ENCODE measurements around the gene CHIA. TPM values are rescaled to one million over a fixed set of nuclear protein-coding genes. Genes with fewer than 3 reads are reported as not detected.

Gene CHIA
- total and polyA plus RNA-seq, 2 of the 4 experiments (the other 2 are of a cell fraction) = not detected

DNA sequence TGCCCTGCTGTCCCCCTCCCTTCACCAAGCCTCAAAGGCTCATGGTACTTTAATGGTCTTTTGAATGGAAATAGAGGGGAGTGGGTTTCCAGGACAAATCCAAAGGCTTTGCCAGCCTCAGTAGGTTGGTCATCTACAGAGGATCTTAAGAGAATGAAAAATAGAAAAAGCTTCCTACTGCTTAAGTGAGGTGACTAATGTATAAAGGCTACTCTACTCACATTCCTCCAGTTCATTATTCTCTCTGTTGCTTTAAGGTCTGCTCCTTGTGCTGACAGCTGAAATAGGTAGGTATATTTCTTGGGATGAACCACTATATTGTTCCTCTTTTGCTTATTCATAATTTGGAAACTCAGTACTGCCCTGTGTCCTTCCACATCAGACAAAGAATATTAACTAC is 10.4 kb upstream of the CHIA start:
- Histone ChIP-seq H3K4me3 (ENCODE audit: insufficient read depth, low read depth, low read length) (no peak overlapping the region), H4K91ac (ENCODE audit: insufficient read depth, low read depth, low read length) (no peak overlapping the region), H3K27ac (ENCODE audit: insufficient read depth, low read length) (no peak overlapping the region), H2BK15ac (ENCODE audit: low read depth, low read length) (no peak overlapping the region), H3K79me1 (ENCODE audit: low read depth in 1 of 2, low read length in 2 of 2) (no peaks in the 10 kb centered on the region), H2BK20ac (ENCODE audit: low read depth, low read length) (no peak overlapping the region), H3K18ac (ENCODE audit: low read depth, low read length) (no peak overlapping the region), H3K56ac (ENCODE audit: extremely low read depth, insufficient read depth, low read length) (no peak overlapping the region), H3K4me2 (ENCODE audit: low read depth, low read length) (no peak overlapping the region), H3K9ac (ENCODE audit: low read depth, low read length) (no peak overlapping the region), H2AFZ (replicated peaks; ENCODE audit: low read length, poor library complexity) (no peak overlapping the region), H3K9me1 (ENCODE audit: insufficient read depth, low read length) (no peaks in the 10 kb centered on the region), H2AK5ac (ENCODE audit: low read depth, low read length) (no peak overlapping the region), H2BK120ac (ENCODE audit: low read depth, low read length) (no peak overlapping the region), H2BK5ac (ENCODE audit: low read depth, low read length, poor library complexity, severe bottlenecking) (no peak overlapping the region), H3K4ac (ENCODE audit: low read depth, low read length) (no peak overlapping the region), H3K14ac (replicated peaks; ENCODE audit: low read depth, low read length) (no peak overlapping the region), H4K8ac (ENCODE audit: low read depth in 2 of 2, low read length in 2 of 2) (no peak overlapping the region), H4K5ac (ENCODE audit: low read depth, low read length) (no peak overlapping the region), H4K20me1 (ENCODE audit: insufficient read depth, low read length) (no peaks in the 10 kb centered on the region), H2AK9ac (replicated peaks; ENCODE audit: low read depth, low read length, poor library complexity) (no peak overlapping the region), H3K9me3 (ENCODE audit: control insufficient read depth, insufficient read depth, low read length) (no peaks in the 10 kb centered on the region), H3K4me1 (ENCODE audit: control insufficient read depth, insufficient read depth, low read length) (no peaks in the 10 kb centered on the region), H3K36me3 (ENCODE audit: control insufficient read depth, insufficient read depth, low read length) (no peaks in the 10 kb centered on the region), H3K27me3 (ENCODE audit: control insufficient read depth, insufficient read depth, low read length) (peaks cover 1% of the 10 kb centered on the region; the same call in 1 of the 2 replicates), H3K23ac (ENCODE audit: low read depth, low read length) (no peak overlapping the region)
- intact Hi-C loops (cut with micrococcal nuclease) = no loop called here
- BruUV-seq (replicated peaks) = no TSS peak
- ChIA-PET POLR2A (ENCODE audit: unreplicated experiment) (no interaction called here), CTCF (no interaction called here)
- ATAC-seq (ENCODE audit: low read depth) (no peak), DNase-seq (no peak)
- in situ Hi-C loops (cut with MboI; ENCODE audit: low sequenced_read_pairs) = no loop called here
- dilution Hi-C loops (cut with HindIII; ENCODE audit: low sequenced_read_pairs, unreplicated experiment) = no loop called here
- TF ChIP-seq BHLHE40 (IDR thresholded peaks at IDR 0.05; ENCODE audit: low read depth, low read length) (no peak), MXI1 (IDR thresholded peaks at IDR 0.05; ENCODE audit: borderline replicate concordance, low read depth, low read length) (no peak)
- TF ChIP-seq, protein P1, sequence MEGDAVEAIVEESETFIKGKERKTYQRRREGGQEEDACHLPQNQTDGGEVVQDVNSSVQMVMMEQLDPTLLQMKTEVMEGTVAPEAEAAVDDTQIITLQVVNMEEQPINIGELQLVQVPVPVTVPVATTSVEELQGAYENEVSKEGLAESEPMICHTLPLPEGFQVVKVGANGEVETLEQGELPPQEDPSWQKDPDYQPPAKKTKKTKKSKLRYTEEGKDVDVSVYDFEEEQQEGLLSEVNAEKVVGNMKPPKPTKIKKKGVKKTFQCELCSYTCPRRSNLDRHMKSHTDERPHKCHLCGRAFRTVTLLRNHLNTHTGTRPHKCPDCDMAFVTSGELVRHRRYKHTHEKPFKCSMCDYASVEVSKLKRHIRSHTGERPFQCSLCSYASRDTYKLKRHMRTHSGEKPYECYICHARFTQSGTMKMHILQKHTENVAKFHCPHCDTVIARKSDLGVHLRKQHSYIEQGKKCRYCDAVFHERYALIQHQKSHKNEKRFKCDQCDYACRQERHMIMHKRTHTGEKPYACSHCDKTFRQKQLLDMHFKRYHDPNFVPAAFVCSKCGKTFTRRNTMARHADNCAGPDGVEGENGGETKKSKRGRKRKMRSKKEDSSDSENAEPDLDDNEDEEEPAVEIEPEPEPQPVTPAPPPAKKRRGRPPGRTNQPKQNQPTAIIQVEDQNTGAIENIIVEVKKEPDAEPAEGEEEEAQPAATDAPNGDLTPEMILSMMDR (conservative IDR thresholded peaks at IDR 0.05; ENCODE audit: low read depth, low read length) = no peak
